ENCODE data around the gene MSI2.

GRCh38 chr17:57418463-57419246, 162.3 kb downstream of the MSI2 start:
- TF ChIP-seq, protein P1, sequence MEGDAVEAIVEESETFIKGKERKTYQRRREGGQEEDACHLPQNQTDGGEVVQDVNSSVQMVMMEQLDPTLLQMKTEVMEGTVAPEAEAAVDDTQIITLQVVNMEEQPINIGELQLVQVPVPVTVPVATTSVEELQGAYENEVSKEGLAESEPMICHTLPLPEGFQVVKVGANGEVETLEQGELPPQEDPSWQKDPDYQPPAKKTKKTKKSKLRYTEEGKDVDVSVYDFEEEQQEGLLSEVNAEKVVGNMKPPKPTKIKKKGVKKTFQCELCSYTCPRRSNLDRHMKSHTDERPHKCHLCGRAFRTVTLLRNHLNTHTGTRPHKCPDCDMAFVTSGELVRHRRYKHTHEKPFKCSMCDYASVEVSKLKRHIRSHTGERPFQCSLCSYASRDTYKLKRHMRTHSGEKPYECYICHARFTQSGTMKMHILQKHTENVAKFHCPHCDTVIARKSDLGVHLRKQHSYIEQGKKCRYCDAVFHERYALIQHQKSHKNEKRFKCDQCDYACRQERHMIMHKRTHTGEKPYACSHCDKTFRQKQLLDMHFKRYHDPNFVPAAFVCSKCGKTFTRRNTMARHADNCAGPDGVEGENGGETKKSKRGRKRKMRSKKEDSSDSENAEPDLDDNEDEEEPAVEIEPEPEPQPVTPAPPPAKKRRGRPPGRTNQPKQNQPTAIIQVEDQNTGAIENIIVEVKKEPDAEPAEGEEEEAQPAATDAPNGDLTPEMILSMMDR (IDR thresholded peaks at IDR 0.05; ENCODE audit: low read length) = no peak
- no peak for TF ChIP-seq EZH2 (IDR thresholded peaks at IDR 0.05; ENCODE audit: borderline replicate concordance, low read length)
